DMS79 (cell line): ENCODE data around the gene GRIFIN.

ENCODE experiments used
- DNase-seq: peaks from one replicate; lab custom pipeline; 2025; lab: John Stamatoyannopoulos, UW

GRIFIN gene

DNA sequence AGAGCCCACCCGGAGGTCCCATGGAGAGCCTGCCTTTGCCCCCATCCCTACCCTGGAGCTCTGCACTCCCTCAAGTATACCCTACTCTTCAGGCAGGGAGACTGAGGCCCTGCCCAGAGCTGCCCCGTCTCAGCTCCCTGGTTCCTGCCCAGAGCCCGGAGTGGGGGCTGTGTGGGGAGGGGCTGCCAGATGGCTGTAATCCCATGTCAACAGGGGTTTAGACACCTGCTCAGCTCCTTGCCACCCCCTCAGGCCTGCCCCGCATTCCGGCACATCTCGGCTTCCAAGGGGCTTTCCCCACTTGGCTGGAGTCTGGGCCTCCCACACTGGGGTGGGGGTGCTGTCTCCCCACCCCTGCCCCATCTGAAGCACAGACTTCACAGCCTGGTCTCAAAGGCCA, 22.5 kb upstream of the GRIFIN start:
- DNase-seq = no peak

DNA sequence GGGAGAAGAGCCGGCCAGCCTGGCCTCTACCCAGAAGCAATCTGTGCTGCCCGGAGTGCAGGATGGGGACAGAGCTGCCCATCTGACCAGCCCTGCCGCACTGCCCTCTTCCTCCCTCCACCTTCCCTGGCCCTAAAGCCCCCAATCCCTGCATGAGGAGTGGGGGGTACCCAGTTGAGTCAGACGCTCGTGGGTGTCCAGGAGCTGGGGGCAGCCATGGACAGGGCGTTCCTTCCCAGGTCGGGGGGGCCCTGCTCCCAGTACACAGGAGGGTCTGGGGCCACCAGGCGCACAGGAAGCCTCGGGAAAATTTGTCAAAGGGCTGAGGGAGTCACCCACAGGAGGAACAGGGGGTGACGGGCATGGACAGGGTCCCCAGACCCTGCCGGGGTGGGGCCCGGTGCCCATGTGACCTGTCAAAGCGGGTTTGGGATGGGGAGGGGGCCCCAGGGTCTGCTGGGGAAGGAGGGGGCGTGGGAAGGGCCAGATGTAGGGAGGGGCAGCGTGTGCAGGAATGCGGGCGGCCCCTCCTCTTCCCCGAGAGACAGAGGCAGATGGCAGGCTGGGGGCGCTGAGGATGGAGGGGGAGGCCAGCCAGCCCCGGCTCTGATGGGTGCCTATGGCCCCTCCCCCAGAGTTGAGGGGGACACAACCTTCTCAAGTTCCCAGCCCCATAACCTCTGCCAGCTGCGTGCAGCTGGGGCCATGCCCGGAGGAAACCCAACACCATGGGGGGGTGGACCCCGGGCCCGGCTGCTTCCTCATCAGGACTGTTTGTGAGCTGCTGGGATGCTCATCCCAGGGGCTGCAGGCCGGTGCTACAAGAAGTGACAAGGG, 21.5 kb upstream of the GRIFIN start:
- no peak for DNase-seq

DNA sequence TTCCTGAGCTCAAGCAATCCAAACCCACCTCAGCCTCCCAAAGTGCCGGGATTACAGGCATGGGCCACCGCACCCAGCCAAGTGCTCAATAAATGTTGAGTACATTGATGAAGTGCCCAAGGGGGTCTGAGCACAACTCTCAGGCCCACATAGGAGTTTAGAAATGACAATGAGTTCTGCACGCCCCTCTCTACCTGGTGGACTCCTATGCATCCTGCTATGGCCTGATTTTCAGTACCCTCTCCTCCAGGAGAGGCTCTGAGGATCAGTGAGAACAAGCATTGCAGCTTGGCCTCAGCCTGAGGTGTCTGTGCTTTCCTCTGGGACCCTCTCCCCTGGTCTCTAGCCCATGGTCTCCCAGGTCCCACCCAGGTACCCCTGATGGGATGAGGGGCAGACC, 20.9 kb upstream of the GRIFIN start:
- DNase-seq = no peak

DNA sequence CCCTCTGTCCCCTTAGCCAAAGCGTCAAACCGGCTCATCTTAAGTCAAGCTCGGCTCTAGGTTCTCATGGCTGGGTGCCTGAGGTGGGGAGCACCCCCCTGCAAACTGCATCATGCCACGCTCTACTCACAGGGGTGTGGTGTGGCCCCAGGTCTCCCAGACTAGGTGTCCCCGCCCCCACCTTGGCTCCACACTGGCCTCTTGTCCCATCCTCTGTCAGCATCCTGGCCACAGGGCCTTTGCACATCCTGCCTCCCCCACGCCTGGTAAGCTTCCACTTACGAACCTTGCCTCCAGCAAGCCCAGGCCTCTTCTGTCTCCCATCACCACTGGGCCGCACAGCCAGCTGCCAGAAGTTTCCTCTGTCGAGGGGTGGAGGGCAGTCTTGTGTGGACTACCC, 20.2 kb upstream of the GRIFIN start:
- no peak for DNase-seq

DNA sequence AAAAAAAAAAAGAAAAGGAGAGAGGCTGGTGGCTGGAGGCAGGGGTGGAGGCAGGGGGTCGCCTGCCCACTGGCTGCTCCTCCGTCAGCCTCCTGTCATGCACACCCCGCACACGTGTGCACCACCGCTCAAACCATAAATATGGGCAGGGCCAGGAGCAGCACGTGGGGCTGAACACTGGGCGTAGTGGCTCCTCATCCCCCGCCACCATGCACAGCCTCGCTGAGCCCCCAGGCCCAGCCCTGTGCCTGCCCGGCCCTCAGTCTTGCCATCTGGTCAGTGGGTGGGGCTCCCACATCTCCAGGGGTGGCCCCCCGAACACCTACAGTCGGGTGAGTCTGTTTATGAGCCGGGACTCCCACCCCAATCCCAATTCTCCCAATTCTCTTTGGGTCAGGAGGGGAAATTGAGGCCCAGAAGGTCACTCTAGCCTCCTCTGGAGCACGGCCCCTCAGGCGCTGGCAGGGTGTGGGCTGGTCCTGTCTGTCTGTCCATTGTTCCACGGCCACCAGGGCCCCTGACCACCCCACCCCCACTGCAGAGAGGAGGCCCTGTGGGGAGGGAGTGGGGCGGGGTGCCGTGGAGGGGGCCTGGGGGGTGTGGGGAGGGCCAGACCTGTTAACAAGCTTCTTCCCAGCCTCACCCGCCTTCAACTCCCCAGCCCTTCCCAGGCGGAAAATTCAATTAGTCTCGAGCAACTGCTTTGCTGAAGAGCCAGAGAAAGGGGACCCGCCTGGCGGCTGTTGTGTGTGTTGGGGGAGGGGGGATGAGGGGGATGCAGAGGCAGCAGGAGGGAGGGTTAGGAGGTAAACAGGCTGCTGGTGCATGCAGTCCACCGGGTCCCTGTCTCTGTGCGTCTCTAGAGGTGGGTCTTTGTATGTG, 19.5 kb upstream of the GRIFIN start:
- no peak for DNase-seq

DNA sequence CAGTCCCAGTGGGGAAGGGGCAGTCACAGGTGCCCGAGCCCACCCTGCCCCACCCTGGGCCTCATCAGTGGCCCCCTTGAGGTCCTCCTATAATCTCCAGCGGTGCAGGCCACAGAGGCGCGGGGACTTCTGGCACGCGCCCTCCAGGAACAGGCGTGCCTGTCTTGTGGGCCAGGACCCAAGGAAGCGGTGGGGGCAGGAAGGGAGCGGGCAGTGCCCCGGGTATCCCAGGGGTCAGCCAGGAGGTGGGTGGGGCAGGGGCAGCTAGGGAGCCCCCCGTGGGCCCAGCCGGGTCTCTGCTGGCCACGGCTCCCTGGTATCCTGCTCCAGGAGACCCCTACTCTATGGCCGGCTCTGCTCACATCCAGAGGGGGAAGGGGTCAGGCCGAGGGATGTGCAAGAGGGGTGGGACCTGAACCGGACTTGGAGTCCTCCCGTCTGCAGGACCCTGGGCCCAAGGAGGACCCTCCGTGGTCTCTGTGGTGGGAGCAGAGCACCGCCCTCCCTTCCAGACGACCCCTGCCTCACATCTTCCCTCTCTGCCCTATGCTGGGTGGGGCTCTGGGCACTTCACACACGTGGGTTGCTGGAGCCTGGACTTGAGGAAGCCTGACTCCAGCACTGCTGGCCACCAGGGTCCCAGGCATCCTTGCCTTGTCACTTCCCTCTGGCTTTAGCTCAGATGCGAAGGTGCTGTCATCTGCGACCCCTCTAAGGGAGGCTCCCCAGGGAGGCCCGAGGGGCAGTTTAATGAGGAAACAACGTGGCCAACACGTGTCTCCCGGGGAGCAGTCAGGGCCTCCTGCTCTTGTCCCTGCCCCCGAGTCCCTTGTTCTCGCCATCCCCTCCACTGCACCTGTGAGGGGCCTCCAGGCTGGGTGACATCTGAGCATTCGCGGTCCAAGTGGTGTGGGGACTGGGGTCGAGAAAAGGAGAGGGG, 18.3 kb upstream of the GRIFIN start:
- DNase-seq = no peak

DNA sequence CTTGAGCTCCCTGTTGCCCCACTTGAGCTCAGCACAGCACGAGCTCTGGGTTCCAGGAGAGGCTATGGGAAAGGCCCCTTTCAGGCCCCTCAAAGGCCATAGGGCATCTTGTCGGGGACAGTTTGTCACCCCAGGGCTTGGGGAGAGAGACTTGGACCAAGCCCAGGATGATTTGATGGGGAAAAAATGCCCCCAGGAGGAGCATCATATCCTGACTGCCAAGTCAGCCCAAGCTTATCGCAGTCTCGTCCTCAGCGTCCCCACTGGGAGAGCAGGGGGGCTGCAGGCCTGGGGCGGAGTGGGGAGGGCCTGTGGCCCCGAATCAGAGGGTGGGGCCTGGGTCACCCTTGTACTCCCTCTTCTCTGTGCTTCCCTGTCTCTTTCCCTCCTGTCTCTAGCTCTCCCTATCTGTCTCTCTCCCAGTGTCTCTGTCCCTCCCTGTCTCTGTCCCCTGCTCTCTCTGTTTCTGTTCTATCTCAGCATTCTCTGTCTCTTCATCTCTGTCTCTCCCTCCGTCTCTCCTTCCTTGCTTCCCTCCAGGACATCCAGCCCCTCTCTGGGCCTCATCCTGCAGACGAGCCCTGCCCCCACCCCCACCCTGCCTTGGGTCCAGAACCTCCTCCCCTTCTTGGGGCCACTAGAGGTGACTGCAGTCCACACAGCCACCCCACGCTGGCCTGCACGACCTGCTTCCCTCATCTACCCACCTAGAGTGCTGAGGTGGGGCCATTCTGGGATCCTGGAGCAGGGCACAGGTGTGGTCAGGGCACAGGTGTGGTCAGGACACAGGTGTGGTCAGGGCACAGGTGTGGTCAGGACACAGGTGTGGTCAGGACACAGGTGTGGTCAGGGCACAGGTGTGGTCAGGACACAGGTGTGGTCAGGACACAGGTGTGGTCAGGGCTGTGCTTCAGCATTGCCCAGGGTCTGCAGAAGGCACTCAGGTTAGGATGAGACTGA, 17.3 kb upstream of the GRIFIN start:
- no peak for DNase-seq

DNA sequence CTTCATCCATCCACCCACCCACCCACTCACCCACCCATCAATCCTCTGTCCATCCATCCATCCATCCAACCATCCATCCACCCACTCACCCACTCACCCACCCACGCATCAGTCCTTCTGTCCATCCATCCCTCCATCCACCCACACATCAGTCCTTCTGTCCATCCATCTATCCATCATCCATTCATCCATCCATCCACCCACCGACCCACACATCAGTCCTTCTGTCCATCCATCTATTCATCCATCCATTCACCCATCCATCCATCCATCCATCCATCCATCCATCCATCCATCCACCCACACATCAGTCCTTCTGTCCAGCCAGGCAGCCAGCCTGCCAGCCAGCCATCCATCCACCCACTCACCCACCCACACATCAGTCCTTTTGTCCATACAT, 15.8 kb upstream of the GRIFIN start:
- DNase-seq = no peak

DNA sequence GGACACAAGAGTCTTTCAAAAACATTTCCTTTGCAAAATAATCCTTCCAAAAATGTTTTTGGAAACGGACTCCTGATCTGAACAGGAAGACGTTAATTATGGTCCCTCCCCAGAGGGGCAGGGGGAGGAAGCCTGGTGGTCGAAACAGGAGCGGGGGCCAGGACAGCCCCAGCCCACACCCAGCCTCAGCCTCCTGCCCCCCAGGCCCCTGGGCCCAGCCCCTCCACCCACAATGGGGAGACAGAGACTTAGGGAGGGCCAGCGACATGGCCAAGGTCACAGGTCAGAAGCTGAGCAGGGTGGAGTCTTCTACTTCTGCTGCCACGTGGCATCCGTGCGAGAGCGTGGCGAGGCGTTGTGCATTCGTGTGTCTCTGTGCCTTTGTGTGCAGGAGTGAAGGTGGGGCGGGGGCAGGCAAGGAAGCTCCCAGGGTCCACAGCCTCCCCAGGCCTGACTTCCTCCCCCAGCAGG, 14.0 kb upstream of the GRIFIN start:
- no peak for DNase-seq

DNA sequence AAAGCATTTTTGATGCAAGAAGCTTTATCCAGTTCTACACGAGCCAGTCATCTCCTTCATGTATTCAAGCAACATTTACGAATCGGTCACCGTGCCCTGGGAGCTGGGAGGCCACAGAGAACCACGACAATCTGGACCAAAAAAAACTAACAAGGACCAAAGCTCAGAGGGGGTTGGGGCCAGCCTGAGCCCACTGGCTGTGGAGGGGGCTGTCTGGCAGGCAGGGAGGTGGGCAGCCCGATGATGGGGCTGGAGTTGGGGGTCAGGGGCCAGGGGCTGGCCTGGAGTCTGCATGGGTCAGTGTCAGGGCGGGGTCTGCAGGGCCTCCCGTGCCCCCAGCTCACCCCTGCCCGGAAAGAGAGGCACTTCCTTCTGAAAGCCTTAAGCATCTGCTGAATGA, 12.5 kb upstream of the GRIFIN start:
- DNase-seq = no peak

DNA sequence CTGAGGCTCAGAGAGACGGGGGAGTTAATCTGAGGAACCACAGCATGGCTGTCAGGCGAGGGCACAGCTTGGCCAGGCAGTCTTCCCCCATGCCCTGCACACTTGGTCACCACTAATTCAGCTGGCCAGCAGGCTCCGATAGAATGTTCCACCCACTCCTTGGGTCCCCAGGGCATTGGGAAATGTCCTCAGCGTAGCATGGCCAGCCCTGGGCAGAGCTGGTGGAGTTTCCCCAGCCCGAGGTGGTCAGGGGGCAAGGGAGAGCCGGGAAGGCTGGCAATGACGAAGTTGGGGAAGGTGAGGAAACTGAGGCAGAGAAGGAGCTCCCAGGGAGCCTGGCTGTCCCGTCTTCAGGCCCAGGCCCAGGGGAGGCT, 12.1 kb upstream of the GRIFIN start:
- DNase-seq = no peak

DNA sequence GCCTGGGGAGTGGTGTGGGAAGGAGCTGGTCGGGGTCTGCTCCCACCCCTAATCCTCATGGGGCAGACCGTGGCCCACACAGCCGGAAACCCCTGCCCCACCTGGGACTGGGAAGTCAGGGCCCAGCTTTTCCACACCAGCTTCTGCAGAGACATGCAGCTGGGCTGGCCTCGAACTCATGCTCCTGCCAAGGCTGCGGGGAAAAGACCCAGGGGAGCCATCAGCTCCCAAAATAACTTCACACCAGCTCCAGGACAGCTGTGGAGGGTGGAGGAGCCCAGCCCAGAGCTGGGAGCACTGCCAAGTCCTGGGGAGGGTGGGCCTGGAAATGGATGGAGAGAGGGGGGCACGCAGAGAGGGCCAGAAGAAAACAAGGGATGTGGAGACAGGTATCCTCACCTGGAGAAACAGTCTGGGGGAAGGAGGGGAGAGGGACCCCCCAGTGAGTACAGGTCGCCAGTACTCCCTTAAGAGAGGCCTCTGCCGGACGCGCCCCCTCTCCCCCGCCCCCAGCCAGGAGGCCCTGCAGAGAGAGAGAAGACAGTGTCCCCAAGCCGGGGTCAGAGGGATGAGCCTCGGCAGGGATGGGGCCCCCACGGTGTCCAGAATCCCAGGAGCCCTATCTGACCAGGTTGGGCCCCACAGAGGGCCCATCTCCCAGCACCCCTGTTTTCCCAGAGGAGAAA, 11.5 kb upstream of the GRIFIN start:
- no peak for DNase-seq

DNA sequence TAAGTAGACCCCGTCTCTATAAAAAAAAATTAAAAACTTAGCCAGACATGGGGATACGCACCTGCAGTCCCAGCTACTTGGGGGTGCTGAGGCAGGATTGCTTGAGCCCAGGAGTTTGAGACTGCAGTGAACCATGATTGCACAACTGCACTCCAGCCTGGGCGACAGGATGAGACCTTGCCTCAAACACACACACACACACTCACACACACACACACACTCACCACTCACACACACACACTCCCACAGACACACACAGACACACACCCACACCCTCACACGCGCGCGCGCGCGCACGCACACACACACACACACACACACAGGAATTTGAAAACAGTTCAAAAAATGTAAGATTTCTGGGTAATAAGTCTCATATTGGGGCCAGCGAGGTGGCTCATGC, 8.7 kb upstream of the GRIFIN start:
- DNase-seq = no peak

DNA sequence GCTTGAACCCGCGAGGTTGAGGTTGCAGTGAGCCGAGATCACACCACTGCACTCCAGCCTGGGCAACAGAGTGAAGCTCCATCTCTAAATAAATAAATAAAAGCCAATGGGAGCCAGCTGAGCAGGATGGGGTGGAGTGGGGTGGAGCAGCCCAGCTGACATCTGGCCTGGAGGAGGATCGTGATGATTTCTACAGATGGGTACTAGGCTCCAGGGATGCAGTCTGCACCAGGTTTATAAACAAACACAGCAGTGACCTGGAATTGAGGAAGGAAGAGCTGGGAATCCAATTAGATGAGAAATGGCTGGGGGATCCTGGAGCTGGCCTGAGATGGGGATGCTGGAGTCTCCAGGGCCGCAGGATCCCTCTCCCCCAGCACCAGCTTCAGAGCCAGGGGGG, 7.3 kb upstream of the GRIFIN start:
- no peak for DNase-seq

DNA sequence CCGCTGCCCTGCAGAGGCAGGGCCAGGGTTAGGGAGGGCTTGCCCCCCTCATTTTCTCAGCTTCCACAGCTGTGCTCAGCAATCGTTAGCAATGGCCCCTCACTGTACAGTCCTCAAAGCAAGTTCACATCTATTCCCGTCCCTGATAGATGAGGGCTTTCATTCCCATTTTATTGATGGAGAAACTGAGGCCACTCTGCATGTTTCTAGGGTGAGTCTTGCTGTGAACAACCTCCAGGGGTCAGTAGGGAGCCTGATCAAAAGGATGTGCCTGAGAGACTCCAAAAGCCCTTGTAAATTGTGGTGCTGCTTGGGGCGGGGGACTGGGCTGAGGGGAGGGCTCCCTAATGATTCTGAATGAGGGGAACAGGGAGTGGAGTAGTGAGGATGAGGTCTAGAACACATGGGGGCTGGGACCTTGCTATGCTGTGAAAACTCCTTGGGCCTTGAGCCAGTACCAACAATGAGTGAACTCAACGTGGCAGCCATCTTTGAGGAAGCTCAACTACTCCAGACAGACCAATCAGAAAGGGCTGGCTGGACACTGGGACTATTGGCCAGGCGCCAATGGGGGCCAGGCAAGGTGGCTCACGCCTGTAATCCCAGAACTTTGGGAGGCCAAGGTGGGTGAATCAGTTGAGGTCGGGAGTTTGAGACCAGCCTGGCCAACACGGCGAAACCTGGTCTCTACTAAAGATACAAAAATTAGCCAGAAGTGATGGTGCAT, 6.7 kb upstream of the GRIFIN start:
- no peak for DNase-seq

DNA sequence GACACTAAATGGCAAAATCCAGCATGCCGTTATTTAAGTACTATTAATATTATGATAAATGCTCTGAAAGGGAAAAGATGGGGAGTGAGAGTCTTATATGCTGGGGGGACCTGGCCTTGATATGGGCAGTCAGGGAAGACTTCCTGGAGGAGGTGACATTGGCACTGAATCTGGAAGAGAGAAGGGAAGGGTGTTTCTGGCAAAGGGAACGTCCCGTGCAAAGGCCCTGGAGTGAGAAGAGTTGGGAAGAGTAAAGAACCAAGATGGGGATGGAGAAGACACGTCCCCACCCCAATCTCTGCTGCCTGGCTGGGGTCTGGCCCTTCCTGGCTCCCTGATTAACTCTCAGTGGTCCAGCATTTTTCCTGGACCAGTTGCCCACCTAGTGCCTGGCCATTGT, 5.0 kb upstream of the GRIFIN start:
- no peak for DNase-seq

DNA sequence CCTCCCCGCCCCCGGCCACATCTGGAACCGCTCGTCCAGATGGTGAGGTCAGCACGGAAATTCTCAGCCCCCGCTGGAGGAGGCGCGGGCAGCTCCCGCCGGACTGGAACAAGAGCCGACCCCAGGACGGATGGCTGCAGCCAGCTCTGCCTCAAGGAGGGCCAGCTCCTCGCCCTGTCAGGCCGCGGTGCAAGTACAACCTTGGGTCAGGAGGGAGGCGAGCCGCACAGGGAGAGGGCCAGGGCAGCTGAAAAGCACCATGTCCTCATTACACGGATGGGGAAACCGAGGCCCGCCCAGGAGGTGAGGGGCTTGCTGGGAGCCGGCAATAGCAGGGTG, 3.8 kb upstream of the GRIFIN start:
- DNase-seq = no peak

DNA sequence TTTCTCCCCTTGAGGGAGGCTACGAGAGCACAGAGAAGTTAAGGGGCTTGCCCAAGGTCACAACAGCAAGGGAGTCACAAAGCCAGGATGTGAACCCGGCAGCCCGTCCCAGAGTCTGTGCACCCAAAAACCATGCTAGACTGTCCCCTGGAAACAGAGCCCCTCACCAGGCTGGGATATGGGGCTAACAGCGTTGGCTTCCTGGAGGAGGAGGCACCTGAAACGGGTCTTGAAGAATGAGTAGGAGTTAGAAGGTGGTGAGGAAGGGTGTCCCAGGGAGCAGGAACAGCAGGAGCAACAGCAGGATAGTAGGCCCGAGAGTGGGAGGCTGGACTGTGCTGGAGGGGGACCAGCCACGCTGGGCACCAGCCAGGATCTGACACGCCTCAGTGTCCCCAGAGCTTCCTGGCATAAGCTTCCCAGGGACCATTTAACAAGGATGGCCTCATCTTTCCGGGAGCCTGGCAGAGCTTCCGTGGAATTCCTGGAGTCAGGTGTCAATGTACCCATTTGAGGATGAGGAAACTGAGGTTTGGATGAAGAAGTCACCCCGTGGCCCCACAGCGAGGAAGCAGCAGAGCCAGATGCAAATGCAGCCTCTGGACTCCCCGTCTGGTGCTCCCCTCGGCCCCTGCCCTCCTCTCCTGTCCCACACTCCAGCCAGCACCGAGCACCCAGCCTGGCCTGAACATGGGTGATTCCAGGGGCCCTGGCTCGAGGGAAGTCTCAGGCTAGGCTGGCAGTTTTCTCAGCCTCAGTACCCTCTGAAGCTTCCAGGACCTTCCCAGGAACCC, 3.3 kb upstream of the GRIFIN start:
- DNase-seq = no peak

DNA sequence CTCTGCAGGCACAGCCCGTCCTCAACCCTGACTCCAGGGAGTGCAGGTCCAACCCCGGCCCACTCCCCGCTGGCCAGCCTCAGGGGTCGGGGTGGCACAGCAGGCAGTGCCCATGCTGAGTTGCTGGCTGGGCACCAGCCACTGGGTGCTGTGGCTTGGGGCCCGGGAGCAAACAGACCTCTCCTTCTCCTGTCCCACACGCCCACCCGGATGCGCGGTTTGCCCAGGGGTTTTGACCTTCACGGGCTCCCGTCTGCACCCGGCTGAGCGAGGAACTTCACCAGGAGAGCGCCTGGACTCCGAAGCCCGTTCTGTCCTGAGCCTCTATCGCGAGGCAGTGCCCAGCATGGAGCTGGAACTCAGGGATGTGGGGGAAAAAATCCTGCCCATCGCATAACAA, 2.6 kb upstream of the GRIFIN start:
- DNase-seq = no peak
